Activated CD4-positive, alpha-beta T cell treated with anti-CD3 and anti-CD28 coated beads, Interleukin-10, Interleukin-2, amounts not matched to agents 100 ng/mL and 50 ng/mL, durations not matched to agents 16 hours and 8 hours (primary cell): ENCODE results near the gene DUSP22.

Experiments used
- DNase-seq: peaks from one replicate; pipeline ENCODE4 v3.0.0-alpha.2; 2020

The DUSP22 gene

GRCh38 chr6:400815-401214 lies 108.5 kb downstream of the DUSP22 start:
- DNase-seq, result no peak
